Measurements from ENCODE around the gene NCKAP5. TPM values are rescaled to one million over a fixed set of nuclear protein-coding genes. Genes with fewer than 3 reads are reported as not detected.

The NCKAP5 gene
- total RNA-seq, 2 experiments from 2014 or later = not detected

GRCh38 chr2:133200684-133201421 lies 367.4 kb downstream of the NCKAP5 start:
- CTCF ChIA-PET = no interaction called here
- no peaks in the 10 kb centered on the region for H3K27me3 Mint-ChIP-seq

GRCh38 chr2:133198678-133199077 lies 369.6 kb downstream of the NCKAP5 start:
- TF ChIP-seq CTCF (IDR thresholded peaks at IDR 0.05) = no peak
- CTCF ChIA-PET = no interaction called here
- H3K4me1 Mint-ChIP-seq (ENCODE audit: low read depth) = no peaks in the 10 kb centered on the region
- no peak overlapping the region for H3K4me3 Mint-ChIP-seq
- intact Hi-C loops (cut with micrococcal nuclease) = no loop called here
- no peak overlapping the region for H3K27ac Mint-ChIP-seq
- no peaks in the 10 kb centered on the region for H3K27me3 Mint-ChIP-seq
- H3K36me3 Mint-ChIP-seq (ENCODE audit: low read depth) = no peaks in the 10 kb centered on the region
- POLR2A ChIA-PET = no interaction called here
- no peak for DNase-seq
- no peak for ATAC-seq
- peaks cover 11% of the 10 kb centered on the region for H3K9me3 Mint-ChIP-seq

More at GRCh38 chr2:133200684-133201421, 367.4 kb downstream of the NCKAP5 start:
- DNase-seq (no peak), ATAC-seq (no peak)
- no peak for TF ChIP-seq CTCF (IDR thresholded peaks at IDR 0.05)
- Mint-ChIP-seq H3K27ac (no peak overlapping the region), H3K9me3 (peaks cover 12% of the 10 kb centered on the region), H3K4me3 (no peak overlapping the region), H3K4me1 (ENCODE audit: low read depth) (no peaks in the 10 kb centered on the region), H3K36me3 (ENCODE audit: low read depth) (no peaks in the 10 kb centered on the region)
- POLR2A ChIA-PET = no interaction called here
- intact Hi-C loops (cut with micrococcal nuclease) = no loop called here

GRCh38 chr2:133197156-133197555 lies 371.1 kb downstream of the NCKAP5 start:
- intact Hi-C loops (cut with micrococcal nuclease) = no loop called here
- Mint-ChIP-seq H3K9me3 (peaks cover 11% of the 10 kb centered on the region), H3K4me1 (ENCODE audit: low read depth) (no peaks in the 10 kb centered on the region), H3K27ac (no peak overlapping the region), H3K36me3 (ENCODE audit: low read depth) (no peaks in the 10 kb centered on the region), H3K27me3 (no peaks in the 10 kb centered on the region), H3K4me3 (no peak overlapping the region)
- DNase-seq (no peak), ATAC-seq (no peak)
- CTCF ChIA-PET = no interaction called here
- no peak for TF ChIP-seq CTCF (IDR thresholded peaks at IDR 0.05)
- POLR2A ChIA-PET = no interaction called here

- no peak for TF ChIP-seq CTCF (IDR thresholded peaks at IDR 0.05)
- Mint-ChIP-seq H3K27ac (no peak overlapping the region), H3K4me3 (no peak overlapping the region), H3K9me3 (peaks cover 3% of the 10 kb centered on the region), H3K27me3 (no peaks in the 10 kb centered on the region), H3K4me1 (ENCODE audit: low read depth) (no peaks in the 10 kb centered on the region), H3K36me3 (ENCODE audit: low read depth) (no peaks in the 10 kb centered on the region)
- ATAC-seq (no peak), DNase-seq (no peak)
- ChIA-PET POLR2A (no interaction called here), CTCF (no interaction called here)
- intact Hi-C loops (cut with micrococcal nuclease) = no loop called here
Measured at GRCh38 chr2:133194777-133195335, 373.4 kb downstream of the NCKAP5 start.

- intact Hi-C loops (cut with micrococcal nuclease) = no loop called here
- TF ChIP-seq CTCF (IDR thresholded peaks at IDR 0.05) = no peak
- ATAC-seq = no peak
- Mint-ChIP-seq H3K4me1 (ENCODE audit: low read depth) (no peaks in the 10 kb centered on the region), H3K27me3 (no peaks in the 10 kb centered on the region), H3K36me3 (ENCODE audit: low read depth) (no peaks in the 10 kb centered on the region), H3K27ac (no peak overlapping the region), H3K9me3 (peaks cover 3% of the 10 kb centered on the region), H3K4me3 (no peak overlapping the region)
- POLR2A ChIA-PET = no interaction called here
- CTCF ChIA-PET = no interaction called here
- no peak for DNase-seq
Measured at GRCh38 chr2:133194362-133194655, 374.0 kb downstream of the NCKAP5 start.
